Duodenal mucosa (tissue), 2 donors: Measurements from ENCODE around the gene MED4.
"Not testable (repeated sequence)": the region's sequence is repeated elsewhere in the genome, so short reads cannot be mapped to it uniquely, and the experiment has no call there.

Source experiments
- H3K27ac ChIP-seq: one replicate; pipeline ENCODE4 v1.7.0; 2013; ENCODE audit warnings: low read depth, low read length
- H3K27me3 ChIP-seq, 2 donors: one replicate each; pipeline ENCODE4 v1.7.0; 2013; ENCODE audit warnings: low read length in 2 of 2, control low read depth in 1 of 2; ENCODE audit not compliant: insufficient read depth in 2 of 2, control insufficient read depth in 1 of 2
- H3K36me3 ChIP-seq, 2 donors: one replicate each; pipeline ENCODE4 v1.7.0; 2013; ENCODE audit warnings: low read length in 2 of 2, control low read depth in 1 of 2; ENCODE audit not compliant: insufficient read depth in 2 of 2, control insufficient read depth in 1 of 2
- H3K4me1 ChIP-seq, 2 donors: one replicate each; pipeline ENCODE4 v1.7.0; 2013; ENCODE audit warnings: low read length in 2 of 2, control low read depth in 1 of 2; ENCODE audit not compliant: insufficient read depth in 2 of 2, control insufficient read depth in 1 of 2
- H3K4me3 ChIP-seq, 2 donors: one replicate each; pipeline ENCODE4 v1.7.0; 2013; ENCODE audit warnings: low read length in 2 of 2, low read depth in 1 of 2
- H3K9ac ChIP-seq, 2 donors: one replicate each; pipeline ENCODE4 v1.7.0; 2013; ENCODE audit warnings: low read length in 2 of 2, low read depth in 1 of 2
- H3K9me3 ChIP-seq, 2 donors: one replicate each; pipeline ENCODE4 v1.7.0; 2013; ENCODE audit warnings: low read length in 2 of 2, control low read depth in 1 of 2; ENCODE audit not compliant: control insufficient read depth in 1 of 2

Gene MED4

GRCh38 chr13:48068952-48069351, 26.0 kb downstream of the MED4 start:
- no peak overlapping the region for H3K9ac ChIP-seq

GRCh38 chr13:48068036-48068435, 26.9 kb downstream of the MED4 start:
- peaks cover 41 to 63% of the 10 kb centered on the region in 2 donors for H3K36me3 ChIP-seq
- no peak overlapping the region for H3K27ac ChIP-seq
- no peaks in the 10 kb centered on the region for H3K27me3 ChIP-seq
- H3K9ac ChIP-seq, result no peak overlapping the region
- H3K9me3 ChIP-seq, result peaks cover 29 to 51% of the 10 kb centered on the region in 2 donors
- no peaks in the 10 kb centered on the region for H3K4me1 ChIP-seq
- H3K4me3 ChIP-seq, result no peak overlapping the region

More at GRCh38 chr13:48068952-48069351, 26.0 kb downstream of the MED4 start:
- Histone ChIP-seq H3K27me3 (no peaks in the 10 kb centered on the region), H3K27ac (no peak overlapping the region), H3K4me3 (no peak overlapping the region), H3K4me1 (no peaks in the 10 kb centered on the region), H3K36me3 (peaks cover 50 to 73% of the 10 kb centered on the region in 2 donors), H3K9me3 (peaks cover 29 to 52% of the 10 kb centered on the region in 2 donors)

- no peaks in the 10 kb centered on the region for H3K4me1 ChIP-seq
- H3K36me3 ChIP-seq, result peaks cover 28 to 48% of the 10 kb centered on the region in 2 donors
- no peak overlapping the region for H3K4me3 ChIP-seq
- H3K27ac ChIP-seq, result no peak overlapping the region
- H3K27me3 ChIP-seq, result no peaks in the 10 kb centered on the region
- no peak overlapping the region for H3K9ac ChIP-seq
- peaks cover 21 to 35% of the 10 kb centered on the region in 2 donors for H3K9me3 ChIP-seq
Measured at GRCh38 chr13:48066310-48066989, 28.5 kb downstream of the MED4 start.

DNA sequence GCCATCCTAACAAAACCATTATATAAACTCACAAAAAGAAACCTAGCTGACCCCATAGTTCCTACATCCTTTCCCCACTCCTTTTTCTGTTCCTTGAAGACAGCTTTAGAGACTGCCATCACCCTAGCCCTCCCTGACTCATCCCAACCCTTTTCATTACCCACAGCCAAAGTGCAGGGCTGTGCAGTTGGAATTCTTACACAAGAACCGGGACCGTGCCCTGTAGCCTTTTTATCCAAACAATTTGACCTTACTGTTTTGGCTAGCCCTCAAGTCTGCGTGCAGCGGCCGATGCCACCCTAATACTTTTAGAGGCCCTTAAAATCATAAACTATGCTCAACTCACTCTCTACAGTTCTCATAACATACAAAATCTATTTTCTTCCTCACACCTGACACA, 35.0 kb downstream of the MED4 start:
- H3K4me3 ChIP-seq, H3K27me3 ChIP-seq, H3K36me3 ChIP-seq, H3K9ac ChIP-seq, H3K9me3 ChIP-seq, H3K27ac ChIP-seq, H3K4me1 ChIP-seq: not testable (repeated sequence)

- not testable (repeated sequence) for H3K4me3 ChIP-seq, H3K36me3 ChIP-seq, H3K9me3 ChIP-seq, H3K27ac ChIP-seq, H3K27me3 ChIP-seq, H3K4me1 ChIP-seq, H3K9ac ChIP-seq
Measured at GRCh38 chr13:48058536-48058935, 36.4 kb downstream of the MED4 start.

GRCh38 chr13:48055712-48056111, 39.2 kb downstream of the MED4 start:
- no peak overlapping the region for H3K9ac ChIP-seq
- H3K27ac ChIP-seq, result no peak overlapping the region
- peaks cover 13 to 31% of the 10 kb centered on the region in 2 donors for H3K36me3 ChIP-seq
- H3K9me3 ChIP-seq, result no peaks in the 10 kb centered on the region
- H3K4me3 ChIP-seq, result no peak overlapping the region
- H3K4me1 ChIP-seq, result no peaks in the 10 kb centered on the region
- H3K27me3 ChIP-seq, result no peaks in the 10 kb centered on the region

GRCh38 chr13:48054601-48055000, 40.3 kb downstream of the MED4 start:
- Histone ChIP-seq H3K4me1 (no peaks in the 10 kb centered on the region), H3K4me3 (no peak overlapping the region), H3K9me3 (no peaks in the 10 kb centered on the region)

DNA sequence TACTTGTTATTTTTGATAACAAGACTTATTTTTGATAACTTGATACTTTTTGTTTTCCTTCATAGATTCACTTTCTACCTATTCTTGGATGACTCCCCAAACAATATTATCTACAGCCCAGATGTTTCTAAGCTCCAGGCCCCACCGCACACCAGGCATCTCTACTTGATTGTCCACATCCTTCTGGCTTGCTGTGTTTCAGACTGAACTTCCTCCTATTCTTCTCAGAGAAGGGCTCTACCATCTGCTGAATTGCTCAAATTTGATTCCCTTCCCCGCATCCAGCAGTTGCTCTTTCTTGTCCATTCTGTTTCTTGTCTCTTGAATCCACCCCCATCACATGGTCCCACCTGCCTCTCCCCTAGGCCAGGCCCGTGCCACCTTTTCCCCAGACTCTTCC, 44.4 kb downstream of the MED4 start:
- no peak overlapping the region for H3K9ac ChIP-seq
- H3K36me3 ChIP-seq, result peaks cover 16 to 41% of the 10 kb centered on the region in 2 donors
- no peak overlapping the region for H3K27ac ChIP-seq
- H3K27me3 ChIP-seq, result no peaks in the 10 kb centered on the region
- H3K9me3 ChIP-seq, result no peaks in the 10 kb centered on the region
- H3K4me1 ChIP-seq, result no peaks in the 10 kb centered on the region
- H3K4me3 ChIP-seq, result no peak overlapping the region

More at GRCh38 chr13:48054601-48055000, 40.3 kb downstream of the MED4 start:
- H3K9ac ChIP-seq, result no peak overlapping the region
- H3K36me3 ChIP-seq, result peaks cover 13 to 34% of the 10 kb centered on the region in 2 donors
- no peak overlapping the region for H3K27ac ChIP-seq
- no peaks in the 10 kb centered on the region for H3K27me3 ChIP-seq

GRCh38 chr13:48043789-48044503, 51.0 kb downstream of the MED4 start:
- Histone ChIP-seq H3K4me3 (no peak overlapping the region), H3K9ac (no peak overlapping the region), H3K4me1 (peaks cover 22 to 25% of the 10 kb centered on the region in 2 donors), H3K36me3 (peaks cover 3 to 17% of the 10 kb centered on the region in 2 donors), H3K27ac (no peak overlapping the region), H3K9me3 (peaks cover 0 to 2% of the 10 kb centered on the region in 2 donors), H3K27me3 (no peaks in the 10 kb centered on the region)

GRCh38 chr13:48042894-48043293, 52.0 kb downstream of the MED4 start:
- Histone ChIP-seq H3K4me3 (no peak overlapping the region), H3K27ac (no peak overlapping the region), H3K36me3 (peaks cover 2 to 14% of the 10 kb centered on the region in 2 donors), H3K27me3 (no peaks in the 10 kb centered on the region), H3K9me3 (peaks cover 0 to 2% of the 10 kb centered on the region in 2 donors), H3K9ac (no peak overlapping the region), H3K4me1 (peaks cover 28 to 29% of the 10 kb centered on the region in 2 donors)
